Neural progenitor cell (in vitro differentiated cells): ENCODE results near the gene ZNF341.

Experiments
- CTCF ChIP-seq: fragments of 200-600 bp; sonication (generic); IDR thresholded peaks from 2 replicates; pipeline ENCODE4 v1.5.1; 2017; ENCODE audit warnings: antibody characterized with exemption, mild to moderate bottlenecking
- EZH2 ChIP-seq: fragments of 200-600 bp; sonication (generic); IDR thresholded peaks from 2 replicates; pipeline ENCODE4 v1.6.1; 2017; ENCODE audit warnings: antibody characterized with exemption, mild to moderate bottlenecking, moderate library complexity
- EZH2phosphoT487 ChIP-seq: fragments of 200-600 bp; sonication (generic); IDR thresholded peaks from 2 replicates; pipeline ENCODE4 v1.6.1; 2017; ENCODE audit warnings: antibody characterized with exemption

GRCh38 chr20:33819456-33819855 lies 87.7 kb downstream of the ZNF341 start:
- no peak for TF ChIP-seq CTCF
- no peak for TF ChIP-seq EZH2
- TF ChIP-seq EZH2phosphoT487 = no peak
